Medulla oblongata (tissue), 1 donor: Measurements from ENCODE around the gene GTF2H4.
A peak's percentile ranks its signal among the peaks of the same experiment; 100 is the strongest.

Experiments
- DNase-seq: peaks from one replicate; pipeline ENCODE4 v3.0.0-alpha.2; 2015; ENCODE audit errors: extremely low spot score

GTF2H4 gene

DNA sequence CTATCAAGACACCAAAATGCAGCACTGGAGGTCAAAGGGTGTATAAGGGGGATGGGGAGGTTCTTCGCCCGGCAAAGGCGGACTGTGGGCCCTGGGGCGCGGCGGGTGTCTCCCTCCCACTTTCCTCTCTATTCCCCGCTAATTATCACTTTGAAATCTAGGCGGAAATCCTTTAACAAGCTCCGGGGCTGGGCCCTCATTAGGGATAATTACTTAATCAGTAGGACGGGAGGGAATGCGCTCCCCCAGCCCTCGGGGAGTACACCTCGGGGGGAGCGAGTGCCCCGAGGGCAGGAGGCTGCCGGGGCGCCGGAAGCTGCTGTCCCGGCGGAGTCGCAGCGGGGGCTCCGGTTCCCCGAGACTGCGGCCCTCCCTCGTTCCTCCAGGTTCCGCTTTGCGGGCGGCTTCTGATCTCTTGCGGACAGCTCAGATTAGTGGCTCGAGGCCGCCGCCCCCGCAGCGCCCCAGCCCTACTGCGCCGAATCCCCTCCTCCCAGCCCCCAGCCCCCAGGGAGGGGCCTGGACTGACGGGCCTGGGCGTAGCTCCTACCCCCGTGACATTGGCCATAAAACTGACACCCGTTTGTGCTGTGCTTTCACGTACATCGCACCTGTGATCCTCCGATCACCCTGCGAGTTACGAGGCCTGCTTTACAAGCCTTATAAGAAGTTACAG is 47.5 kb downstream of the GTF2H4 start:
- peak; percentile 76 for DNase-seq

DNA sequence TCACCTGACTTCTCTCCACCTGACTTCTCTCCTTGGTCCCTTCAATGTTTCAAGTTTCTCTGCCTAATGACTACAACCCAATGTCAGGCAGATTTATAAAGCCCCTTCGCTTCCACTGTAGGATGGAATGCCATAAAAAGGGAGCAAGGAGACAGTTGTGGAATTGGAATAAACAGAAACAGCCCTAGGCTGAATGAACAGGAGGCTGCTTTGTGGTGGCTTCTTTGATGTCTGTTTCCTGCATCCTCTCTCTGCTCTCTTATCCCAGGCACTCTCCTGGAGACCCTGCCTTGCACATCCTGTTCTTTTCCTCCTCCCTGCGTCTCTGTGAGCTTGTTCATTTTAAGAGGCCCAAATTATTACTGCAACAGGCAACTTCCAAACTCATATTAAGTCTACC is 49.7 kb downstream of the GTF2H4 start:
- no peak for DNase-seq

DNA sequence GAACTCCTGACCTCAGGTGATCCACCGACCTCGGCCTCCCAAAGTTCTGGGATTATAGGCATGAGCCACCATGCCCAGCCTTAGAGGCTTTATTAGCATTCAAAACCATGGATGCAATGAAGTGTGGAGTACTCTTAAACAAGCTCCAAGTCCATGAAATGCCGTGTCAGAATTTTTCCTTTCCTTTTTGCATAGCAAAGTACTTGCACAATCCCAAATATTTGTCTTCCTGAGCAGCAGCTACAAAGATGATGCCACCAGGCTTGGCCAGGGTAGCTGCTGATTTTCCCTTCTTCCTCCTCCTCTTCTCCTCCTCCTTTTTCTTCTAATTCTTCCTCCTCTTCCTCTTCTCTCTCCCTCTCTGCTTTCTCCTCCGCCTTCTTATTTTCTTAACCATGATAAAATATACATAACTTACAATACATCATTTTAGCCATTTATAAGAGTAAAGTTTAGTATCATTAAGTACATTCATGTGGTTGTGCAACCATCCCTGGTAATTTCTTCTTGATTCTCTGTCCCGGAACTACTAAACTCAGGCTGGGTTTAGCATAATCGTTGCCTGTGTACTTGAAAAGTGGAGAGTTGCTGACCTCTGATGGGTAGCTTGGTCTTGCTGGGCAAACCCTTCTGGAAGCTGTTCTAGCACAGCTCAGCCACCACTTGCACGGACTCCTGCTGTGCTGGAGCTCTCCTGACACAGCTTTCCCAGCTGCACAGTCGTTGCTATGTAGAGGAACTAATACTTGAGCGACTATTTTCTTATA is 53.1 kb downstream of the GTF2H4 start:
- DNase-seq: peak; percentile 9

DNA sequence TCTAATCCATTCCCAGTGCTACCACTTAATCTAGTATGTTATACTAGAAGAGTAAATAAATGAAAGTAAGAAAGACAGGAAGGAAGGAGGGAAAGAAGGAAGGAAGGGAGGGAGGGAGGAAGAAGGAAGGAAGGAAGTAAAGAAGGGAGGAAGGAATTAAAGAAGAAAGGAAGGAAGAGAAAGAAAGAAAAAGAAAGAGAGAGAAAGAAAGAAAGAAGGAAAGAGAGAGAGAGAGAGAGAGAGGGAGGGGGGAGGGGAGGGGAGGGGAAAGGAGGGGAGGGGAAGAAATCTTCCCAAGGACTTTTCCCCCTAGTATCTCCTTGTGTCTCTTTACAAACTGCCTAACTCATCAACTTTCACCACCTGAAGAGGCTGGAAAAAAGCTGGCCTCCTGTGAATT is 54.7 kb downstream of the GTF2H4 start:
- no peak for DNase-seq

- DNase-seq: no peak
Measured at GRCh38 chr6:30963641-30964040, 55.6 kb downstream of the GTF2H4 start.
